GM23248 (cell line): ENCODE results near the gene USP11. TPM values are rescaled to one million over a fixed set of nuclear protein-coding genes. Genes with fewer than 3 reads are reported as not detected.
A peak's percentile ranks its signal among the peaks of the same experiment; 100 is the strongest.

Experiments
- DNase-seq: peaks from one replicate; pipeline ENCODE4 v3.0.0-alpha.2; 2015
- H2AFZ ChIP-seq: fragments of 200-600 bp; sonication (generic); 2 replicates; pipeline ENCODE4 v1.6.1; 2016; ENCODE audit warnings: antibody characterized with exemption
- H3F3A ChIP-seq: fragments of 200-600 bp; sonication (generic); 2 replicates; pipeline ENCODE4 v1.6.1; 2016; ENCODE audit warnings: mild to moderate bottlenecking, antibody characterized with exemption, mixed run types; ENCODE audit not compliant: insufficient read depth
- H3K27ac ChIP-seq: fragments of 200-600 bp; sonication (generic); 2 replicates; pipeline ENCODE4 v1.5.1; 2016; ENCODE audit warnings: mild to moderate bottlenecking
- H3K27me3 ChIP-seq: fragments of 200-600 bp; sonication (generic); replicated peaks from 2 replicates; pipeline ENCODE4 v1.6.1; 2016; ENCODE audit warnings: mild to moderate bottlenecking; ENCODE audit not compliant: insufficient read depth
- H3K36me3 ChIP-seq: fragments of 200-600 bp; sonication (generic); 2 replicates; pipeline ENCODE4 v1.6.1; 2016; ENCODE audit warnings: low read depth, mild to moderate bottlenecking
- H3K4me1 ChIP-seq: fragments of 200-600 bp; sonication (generic); 2 replicates; pipeline ENCODE4 v1.6.1; 2016; ENCODE audit warnings: mild to moderate bottlenecking; ENCODE audit not compliant: insufficient read depth
- H3K4me2 ChIP-seq: fragments of 200-600 bp; sonication (generic); one replicate; pipeline ENCODE4 v1.6.1; 2016; ENCODE audit warnings: mild to moderate bottlenecking; ENCODE audit not compliant: unreplicated experiment
- H3K4me3 ChIP-seq: fragments of 200-600 bp; sonication (generic); 2 replicates; pipeline ENCODE4 v1.5.1; 2016; ENCODE audit warnings: mild to moderate bottlenecking
- H3K79me2 ChIP-seq: fragments of 200-600 bp; sonication (generic); 2 replicates; pipeline ENCODE4 v1.6.1; 2016; ENCODE audit warnings: mild to moderate bottlenecking; ENCODE audit not compliant: insufficient read depth
- H3K9ac ChIP-seq: fragments of 200-600 bp; sonication (generic); 2 replicates; pipeline ENCODE4 v1.6.1; 2016; ENCODE audit warnings: mild to moderate bottlenecking
- H3K9me2 ChIP-seq: fragments of 200-600 bp; sonication (generic); 2 replicates; pipeline ENCODE4 v1.6.1; 2016; ENCODE audit warnings: mixed run types, mild to moderate bottlenecking, moderate library complexity; ENCODE audit not compliant: insufficient read depth
- H3K9me3 ChIP-seq: fragments of 200-600 bp; sonication (generic); one replicate; pipeline ENCODE4 v1.6.1; 2017; ENCODE audit warnings: low read depth
- H4K20me1 ChIP-seq: fragments of 200-600 bp; sonication (generic); 2 replicates; pipeline ENCODE4 v1.6.0; 2016; ENCODE audit not compliant: insufficient read depth
- EZH2 ChIP-seq: fragments of 200-600 bp; sonication (generic); IDR thresholded peaks from 2 replicates; pipeline ENCODE4 v1.6.1; 2018; ENCODE audit warnings: antibody characterized with exemption, mild to moderate bottlenecking; ENCODE audit not compliant: insufficient read depth, poor library complexity, severe bottlenecking
- EZH2phosphoT487 ChIP-seq: fragments of 200-600 bp; sonication (generic); IDR thresholded peaks from 2 replicates; pipeline ENCODE4 v1.6.1; 2018; ENCODE audit warnings: antibody characterized with exemption, moderate library complexity, mild to moderate bottlenecking, low read depth; ENCODE audit not compliant: insufficient read depth
- WGBS, 2 experiments: methylation state at CpG; one replicate each; pipeline ENCODE4 v1.1.6; 2015 to 2017; ENCODE audit warnings: low lambda C conversion rate in 2 of 2, low coverage in 1 of 2; ENCODE audit errors: missing lambda C conversion rate in 2 of 2; 5-methylcytosine and 5-hydroxymethylcytosine counted together
- in situ Hi-C: fragments of 300-500 bp; cut with MboI; formaldehyde crosslinking; loops from 2 replicates; pipeline ENCODE4 v1.15.0; 2020
- polyA plus RNA-seq: library from polyadenylated mRNA; unstranded; fragments of >200 nt; fragmentation: Nextera tagmentation; extraction: Ambion mirVana; gene quantifications from 2 replicates; pipeline ENCODE4 v1.2.1, GENCODE V29; 2016
- total RNA-seq: library from RNA; depleted of rRNA; stranded (reverse); fragments of >200 nt; shearing (Covaris generic); gene quantifications from 2 replicates; pipeline ENCODE4 v1.2.3, GENCODE V29; 2014

The USP11 gene
- total and polyA plus RNA-seq, 2 experiments from 2014 or later, result 36.6 to 61.4 TPM

DNA sequence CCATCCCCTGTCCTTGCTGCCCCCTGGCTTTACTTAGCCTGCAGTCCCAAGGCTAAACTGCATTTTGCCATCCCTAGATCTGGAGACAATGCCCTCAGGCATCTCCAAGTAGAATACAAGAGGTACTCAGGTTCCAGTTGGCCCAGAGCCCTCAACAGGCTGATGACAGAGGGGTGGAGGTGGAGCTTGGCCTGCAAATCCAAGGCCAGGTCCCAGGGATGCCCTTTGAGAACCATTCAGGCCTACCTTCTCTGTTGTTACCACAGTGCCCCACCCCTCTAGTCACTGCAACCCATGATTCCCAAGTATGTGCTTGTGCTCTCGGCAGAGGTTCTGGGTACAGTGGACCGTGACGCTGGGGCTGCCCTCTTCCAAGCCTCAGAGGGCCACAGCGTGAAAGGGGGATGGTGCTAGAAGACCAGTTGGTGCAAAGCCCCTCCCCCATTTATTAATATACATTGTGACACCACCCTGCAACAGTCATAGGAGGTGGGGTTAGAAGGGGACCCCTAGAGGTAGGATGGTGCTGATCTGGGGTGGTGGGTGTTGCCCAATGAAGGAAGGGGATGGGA lies 45.6 kb upstream of the USP11 start:
- WGBS, 2 experiments, result 98 to 100% methylated on average over 3 to 4 of the region's 4 CpGs
- no peaks in the 10 kb centered on the region for H3F3A ChIP-seq
- no peaks in the 10 kb centered on the region for H3K9me2 ChIP-seq
- TF ChIP-seq EZH2 (no peak), EZH2phosphoT487 (no peak)
- no peaks in the 10 kb centered on the region for H4K20me1 ChIP-seq
- no peak for DNase-seq
- no peak overlapping the region for H3K4me2 ChIP-seq
- peaks cover 14% of the 10 kb centered on the region for H3K79me2 ChIP-seq
- H3K27me3 ChIP-seq, result no peaks in the 10 kb centered on the region
- no peak overlapping the region for H3K4me3 ChIP-seq
- no peak overlapping the region for H3K27ac ChIP-seq
- in situ Hi-C loops, result no loop called here
- H2AFZ ChIP-seq, result no peak overlapping the region
- H3K9ac ChIP-seq, result no peak overlapping the region
- H3K9me3 ChIP-seq, result no peaks in the 10 kb centered on the region
- no peaks in the 10 kb centered on the region for H3K36me3 ChIP-seq
- H3K4me1 ChIP-seq, result 0 out of 2 replicates have a peak, but pooled peaks cover 4% of the 10 kb centered on the region

DNA sequence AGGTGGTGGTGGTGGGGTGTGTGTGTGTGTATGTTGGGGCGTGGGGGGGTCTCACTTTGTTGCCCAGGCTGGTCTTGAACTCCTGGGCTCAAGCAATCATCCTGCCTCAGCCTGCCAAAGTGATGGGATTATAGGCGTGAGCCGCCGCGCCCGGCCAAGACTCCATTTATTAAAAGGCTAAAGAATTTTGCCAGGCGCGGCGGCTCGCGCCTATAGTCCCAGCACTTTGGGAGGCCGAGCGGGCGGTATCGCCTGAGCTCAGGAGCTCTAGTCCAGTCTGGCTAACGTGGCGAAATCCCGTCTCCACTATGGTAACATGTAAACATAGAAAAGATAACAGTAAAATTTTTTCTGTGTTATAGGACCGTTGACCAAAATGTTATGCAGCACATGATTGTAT lies 42.9 kb upstream of the USP11 start:
- TF ChIP-seq EZH2, result no peak
- no peak for TF ChIP-seq EZH2phosphoT487
- H3K9me3 ChIP-seq, result no peaks in the 10 kb centered on the region
- no peak overlapping the region for H2AFZ ChIP-seq
- H3K79me2 ChIP-seq, result peaks cover 26% of the 10 kb centered on the region
- H3K9me2 ChIP-seq, result no peaks in the 10 kb centered on the region
- H3K27me3 ChIP-seq, result no peaks in the 10 kb centered on the region
- H4K20me1 ChIP-seq, result no peaks in the 10 kb centered on the region
- DNase-seq, result no peak
- no peaks in the 10 kb centered on the region for H3K36me3 ChIP-seq
- no peak overlapping the region for H3K4me3 ChIP-seq
- H3K4me1 ChIP-seq, result peaks cover 8% of the 10 kb centered on the region; the same call in 1 of the 2 replicates
- WGBS, 2 experiments, result 62 to 67% methylated on average over 18 to 19 of the region's 19 CpGs
- H3K9ac ChIP-seq, result no peak overlapping the region
- no peak overlapping the region for H3K27ac ChIP-seq
- in situ Hi-C loops, result no loop called here
- H3F3A ChIP-seq, result 0 out of 2 replicates have a peak, but pooled peaks cover 6% of the 10 kb centered on the region
- no peak overlapping the region for H3K4me2 ChIP-seq

DNA sequence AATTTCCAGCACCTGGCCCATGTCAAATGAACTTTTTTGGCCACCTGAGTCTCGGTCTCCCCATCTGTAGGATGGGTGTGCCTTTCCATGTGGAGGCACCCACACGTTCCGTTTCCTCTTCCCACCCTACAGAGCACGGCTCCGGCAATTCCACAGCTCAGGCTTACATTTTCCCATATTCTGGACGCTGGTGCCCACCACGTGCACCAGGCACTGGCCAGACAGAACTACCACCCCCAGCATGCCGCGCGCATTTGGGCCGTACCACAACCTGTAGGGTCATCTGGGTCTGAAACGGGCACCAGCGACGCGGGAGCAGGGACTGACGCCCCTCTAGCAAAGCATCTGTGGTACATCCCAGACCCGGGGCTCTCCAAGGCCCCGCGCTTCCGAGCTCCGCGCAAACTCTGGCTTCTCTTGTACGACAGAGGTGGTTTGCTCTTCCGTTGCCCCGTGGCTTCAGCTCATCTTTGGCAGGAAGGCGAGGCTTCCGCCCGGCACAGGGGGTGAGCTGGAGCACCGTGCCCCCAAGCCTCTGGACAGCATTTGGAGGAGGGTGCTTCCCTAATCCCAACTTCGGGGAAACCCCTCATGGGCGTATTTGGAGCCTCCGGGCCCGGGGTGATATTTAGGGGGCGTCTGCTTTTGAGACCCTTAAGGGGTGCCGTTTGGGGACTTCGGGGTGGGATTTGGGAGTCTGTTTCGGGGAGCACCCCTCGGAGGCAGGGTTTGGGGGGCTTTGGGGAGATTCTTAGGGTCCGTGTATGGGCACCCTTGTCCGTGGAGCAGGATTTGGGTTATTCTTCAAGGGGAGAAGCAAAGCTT lies 42.2 kb upstream of the USP11 start:
- Histone ChIP-seq H4K20me1 (no peaks in the 10 kb centered on the region), H3K27ac (peak overlapping the region; percentile 58), H3K9me3 (no peaks in the 10 kb centered on the region), H3K9ac (peak overlapping the region; percentile 91), H3K4me3 (peak overlapping the region; percentile 91), H3K27me3 (no peaks in the 10 kb centered on the region), H3K4me1 (peaks cover 12% of the 10 kb centered on the region; the same call in 1 of the 2 replicates), H3K36me3 (no peaks in the 10 kb centered on the region), H3F3A (0 out of 2 replicates have a peak, but pooled peaks cover 6% of the 10 kb centered on the region), H3K9me2 (no peaks in the 10 kb centered on the region), H3K4me2 (peak overlapping the region; percentile 86), H2AFZ (peak overlapping the region; percentile 91), H3K79me2 (peaks cover 34% of the 10 kb centered on the region)
- no peak for TF ChIP-seq EZH2
- TF ChIP-seq EZH2phosphoT487, result no peak
- in situ Hi-C loops, result no loop called here
- 4 to 5% methylated on average over 26 to 29 of the region's 40 CpGs for WGBS, 2 experiments
- peak; percentile 91 for DNase-seq

DNA sequence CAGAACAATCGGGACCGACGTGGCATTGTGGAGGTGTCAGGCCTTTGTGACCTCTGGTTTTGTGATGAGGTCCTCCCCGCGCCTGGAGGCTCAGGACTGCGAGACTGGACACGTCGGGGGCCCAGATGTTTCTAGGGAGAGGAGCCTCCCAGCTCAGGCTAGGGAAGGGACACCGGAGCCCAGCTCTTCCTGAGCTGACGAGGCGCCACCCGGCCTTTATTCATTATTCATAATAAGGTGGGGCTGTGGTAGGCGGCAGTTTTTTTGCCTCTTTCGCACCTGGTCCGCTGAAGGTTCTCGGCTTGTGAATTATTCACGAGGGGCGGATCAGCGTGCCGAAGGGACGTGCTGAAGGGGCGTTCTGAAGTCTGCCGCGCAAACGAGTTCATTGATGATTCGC lies 41.5 kb upstream of the USP11 start:
- Histone ChIP-seq H4K20me1 (no peaks in the 10 kb centered on the region), H3K9me2 (no peaks in the 10 kb centered on the region), H3K79me2 (peaks cover 40% of the 10 kb centered on the region), H3K9ac (peak overlapping the region; percentile 91), H3K27ac (peak overlapping the region; percentile 58; the same call in 1 of the 2 replicates), H3F3A (0 out of 2 replicates have a peak, but pooled peaks cover 6% of the 10 kb centered on the region), H2AFZ (peak overlapping the region; percentile 91), H3K4me3 (peak overlapping the region; percentile 91), H3K4me1 (peaks cover 19% of the 10 kb centered on the region; the same call in 1 of the 2 replicates), H3K4me2 (peak overlapping the region; percentile 86), H3K9me3 (no peaks in the 10 kb centered on the region), H3K36me3 (no peaks in the 10 kb centered on the region), H3K27me3 (no peaks in the 10 kb centered on the region)
- DNase-seq, result peak; percentile 59
- in situ Hi-C loops, result no loop called here
- TF ChIP-seq EZH2, result no peak
- TF ChIP-seq EZH2phosphoT487, result no peak
- 1 to 2% methylated on average over 19 to 23 of the region's 26 CpGs for WGBS, 2 experiments
